Measurements from ENCODE around the gene NKTR. TPM values are rescaled to one million over a fixed set of nuclear protein-coding genes. Genes with fewer than 3 reads are reported as not detected.

Gene NKTR
- total and polyA plus RNA-seq, 7 donors = 9.0 to 23.0 (median 14.1) TPM

GRCh38 chr3:42689421-42690014, 89.0 kb downstream of the NKTR start:
- Histone ChIP-seq H3K36me3 (ENCODE audit: insufficient read depth in 1 of 2, low read depth in 1 of 2) (peaks cover 0 to 35% of the 10 kb centered on the region in 2 donors), H3K9me3 (no peaks in the 10 kb centered on the region), H3K27ac (peak overlapping the region; percentile 98), H3K4me3 (peak overlapping the region; percentile 71), H3K27me3 (ENCODE audit: insufficient read depth in 3 of 3, low read length in 2 of 3) (no peaks in the 10 kb centered on the region), H3K4me1 (peaks cover 37% of the 10 kb centered on the region)
- DNase-seq (no peak), ATAC-seq (no peak)
- no peak for TF ChIP-seq CTCF (IDR thresholded peaks at IDR 0.05)
- intact Hi-C loops (cut with DNase I) = no loop called here
- 59 to 76% (median 72%) methylated on average over 9 of the region's 9 CpGs for WGBS, 3 donors

GRCh38 chr3:42690191-42690590, 89.7 kb downstream of the NKTR start:
- Histone ChIP-seq H3K9me3 (no peaks in the 10 kb centered on the region), H3K4me1 (peaks cover 30% of the 10 kb centered on the region), H3K36me3 (ENCODE audit: insufficient read depth in 1 of 2, low read depth in 1 of 2) (peaks cover 0 to 35% of the 10 kb centered on the region in 2 donors), H3K4me3 (no peak overlapping the region), H3K27ac (peak overlapping the region; percentile 98), H3K27me3 (ENCODE audit: insufficient read depth in 3 of 3, low read length in 2 of 3) (no peaks in the 10 kb centered on the region)
- TF ChIP-seq CTCF (IDR thresholded peaks at IDR 0.05) = no peak
- DNase-seq = peak in 1 of 2 donors; percentile 40
- no peak for ATAC-seq
- 74 to 77% (median 77%) methylated on average over 7 of the region's 7 CpGs for WGBS, 3 donors
- intact Hi-C loops (cut with DNase I) = no loop called here

GRCh38 chr3:42690766-42691680, 90.5 kb downstream of the NKTR start:
- Histone ChIP-seq H3K27me3 (ENCODE audit: insufficient read depth in 3 of 3, low read length in 2 of 3) (no peaks in the 10 kb centered on the region), H3K4me1 (peaks cover 25% of the 10 kb centered on the region), H3K36me3 (ENCODE audit: insufficient read depth in 1 of 2, low read depth in 1 of 2) (peaks cover 0 to 35% of the 10 kb centered on the region in 2 donors), H3K9me3 (no peaks in the 10 kb centered on the region), H3K4me3 (no peak overlapping the region), H3K27ac (peak overlapping the region; percentile 100)
- 56 to 69% (median 56%) methylated on average over 10 of the region's 10 CpGs for WGBS, 3 donors
- peak in 1 of 2 donors; percentile 43 for DNase-seq
- peak in 1 of 4 donors; percentile 6 for ATAC-seq
- intact Hi-C loops (cut with DNase I) = no loop called here
- no peak for TF ChIP-seq CTCF (IDR thresholded peaks at IDR 0.05)

- ATAC-seq = peak in 1 of 4 donors; percentile 2
- no peak for DNase-seq
- H3K4me3 ChIP-seq = no peak overlapping the region
- no peaks in the 10 kb centered on the region for H3K27me3 ChIP-seq (ENCODE audit: insufficient read depth in 3 of 3, low read length in 2 of 3)
- TF ChIP-seq CTCF (IDR thresholded peaks at IDR 0.05) = no peak
- intact Hi-C loops (cut with DNase I) = no loop called here
- peaks cover 0 to 35% of the 10 kb centered on the region in 2 donors for H3K36me3 ChIP-seq (ENCODE audit: insufficient read depth in 1 of 2, low read depth in 1 of 2)
- peaks cover 17% of the 10 kb centered on the region for H3K4me1 ChIP-seq
- no peaks in the 10 kb centered on the region for H3K9me3 ChIP-seq
- WGBS, 3 donors = 61 to 77% (median 69%) methylated on average over 13 of the region's 13 CpGs
- peak overlapping the region; percentile 100 for H3K27ac ChIP-seq
Measured at GRCh38 chr3:42691816-42692666, 91.6 kb downstream of the NKTR start.
